PC-9 (cell line): ENCODE measurements around the gene ST8SIA3. TPM values are rescaled to one million over a fixed set of nuclear protein-coding genes. Genes with fewer than 3 reads are reported as not detected.

Experiments used
- BruUV-seq: library from RNA; stranded (reverse); fragments of 400-500 nt; replicated peaks from 2 replicates; lab custom pipeline; 2021; lab: Mats Ljungman, UMichigan
- CTCF ChIA-PET: fragments of 300-600 bp; sonication (Branson Sonifier 250); formaldehyde crosslinking; loops from one replicate; lab custom pipeline; 2022; ENCODE audit warnings: antibody characterized with exemption; lab: Charles Lee
- POLR2A ChIA-PET: fragments of 300-600 bp; sonication (Branson Sonifier 250); formaldehyde crosslinking; loops from one replicate; lab custom pipeline; 2022; ENCODE audit warnings: antibody characterized with exemption; ENCODE audit not compliant: unreplicated experiment; lab: Charles Lee
- DNase-seq, 2 experiments: peaks; one replicate each; pipeline versions ENCODE4 v3.0.0 to v3.0.0-alpha.2; 2015 to 2022; ENCODE audit warnings: mixed read lengths in 1 of 2
- H2AFZ ChIP-seq: fragments of 200-600 bp; sonication (generic); 2 replicates; pipeline ENCODE4 v1.8.1; 2017; ENCODE audit warnings: antibody characterized with exemption
- H3F3A ChIP-seq: fragments of 200-600 bp; sonication (generic); 2 replicates; pipeline ENCODE4 v1.8.1; 2017; ENCODE audit warnings: antibody characterized with exemption, mild to moderate bottlenecking, low read depth; ENCODE audit not compliant: insufficient read depth
- H3K27ac ChIP-seq: fragments of 200-600 bp; sonication (generic); 2 replicates; pipeline ENCODE4 v1.6.1; 2016; ENCODE audit warnings: mixed run types
- H3K27me3 ChIP-seq: fragments of 200-600 bp; sonication (generic); 2 replicates; pipeline ENCODE4 v1.6.1; 2016; ENCODE audit warnings: low read depth, mixed run types; ENCODE audit not compliant: insufficient read depth
- H3K36me3 ChIP-seq: fragments of 200-600 bp; sonication (generic); 2 replicates; pipeline ENCODE4 v1.6.1; 2016; ENCODE audit warnings: low read depth, mixed run types
- H3K4me1 ChIP-seq: fragments of 200-600 bp; sonication (generic); replicated peaks from 2 replicates; pipeline ENCODE4 v1.6.1; 2016; ENCODE audit warnings: mixed run types; ENCODE audit not compliant: insufficient read depth
- H3K4me2 ChIP-seq: fragments of 200-600 bp; sonication (generic); 2 replicates; pipeline ENCODE4 v1.6.1; 2017; ENCODE audit warnings: mixed run types
- H3K4me3 ChIP-seq: fragments of 200-600 bp; sonication (generic); 2 replicates; pipeline ENCODE4 v1.6.1; 2016; ENCODE audit warnings: mixed run types
- H3K79me2 ChIP-seq: fragments of 200-600 bp; sonication (generic); 2 replicates; pipeline ENCODE4 v1.6.1; 2017; ENCODE audit warnings: low read depth, mixed run types
- H3K9me2 ChIP-seq: fragments of 200-600 bp; sonication (generic); 2 replicates; pipeline ENCODE4 v1.8.1; 2017; ENCODE audit warnings: mild to moderate bottlenecking; ENCODE audit not compliant: insufficient read depth
- H3K9me3 ChIP-seq: fragments of 200-600 bp; sonication (generic); 2 replicates; pipeline ENCODE4 v1.8.1; 2016; ENCODE audit warnings: low read depth; ENCODE audit not compliant: insufficient read depth
- H4K20me1 ChIP-seq: fragments of 200-600 bp; sonication (generic); 2 replicates; pipeline ENCODE4 v1.8.1; 2017; ENCODE audit not compliant: insufficient read depth
- CTCF ChIP-seq: fragments of 200-600 bp; sonication (generic); conservative IDR thresholded peaks from 2 replicates; pipeline ENCODE4 v1.6.1; 2017; ENCODE audit warnings: mixed run types, antibody characterized with exemption, mild to moderate bottlenecking, moderate library complexity
- EZH2 ChIP-seq: fragments of 200-600 bp; sonication (generic); IDR thresholded peaks from 2 replicates; pipeline ENCODE4 v1.8.0; 2017; ENCODE audit warnings: antibody characterized with exemption, low read depth
- intact Hi-C: fragments of 100-400 bp; cut with micrococcal nuclease; formaldehyde crosslinking; loops from one replicate; pipeline ENCODE4 v1.10.0; 2022; ENCODE audit not compliant: unreplicated experiment
- total RNA-seq: library from RNA; stranded (reverse); gene quantifications from 2 replicates; pipeline ENCODE4 v1.2.3, GENCODE V29; 2021

ST8SIA3 gene
- total RNA-seq, 1 experiment from 2014 or later = not detected

DNA sequence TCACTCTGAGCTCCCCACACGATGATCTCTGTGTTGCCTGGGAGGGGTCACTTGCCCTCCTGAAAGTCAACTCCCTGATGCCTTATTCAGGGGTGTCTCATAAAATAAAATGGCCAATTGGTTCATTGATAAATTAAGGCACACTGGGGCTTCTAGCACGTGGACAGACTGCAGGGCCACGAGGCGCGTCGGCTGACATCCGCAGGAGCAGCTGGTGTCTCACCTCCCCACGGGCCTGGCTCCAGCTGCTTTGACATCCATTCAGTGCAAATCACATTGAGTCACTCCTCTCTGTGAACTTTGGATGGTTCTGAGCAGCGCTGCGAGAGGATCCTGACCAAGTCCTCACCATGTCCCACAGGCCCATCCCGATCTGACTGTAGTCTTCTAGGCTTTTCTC lies 4.6 kb upstream of the ST8SIA3 start:
- ChIA-PET POLR2A (no interaction called here), CTCF (no interaction called here)
- H3K9me2 ChIP-seq = no peaks in the 10 kb centered on the region
- no peaks in the 10 kb centered on the region for H3K9me3 ChIP-seq
- H3K4me2 ChIP-seq = no peak overlapping the region
- 0 out of 2 replicates have a peak, but pooled peaks cover 8% of the 10 kb centered on the region for H3K27me3 ChIP-seq
- no peak overlapping the region for H3K27ac ChIP-seq
- TF ChIP-seq EZH2 (no peak), CTCF (no peak)
- no peak overlapping the region for H2AFZ ChIP-seq
- H3K4me1 ChIP-seq = no peaks in the 10 kb centered on the region
- no peak for DNase-seq
- no peaks in the 10 kb centered on the region for H3F3A ChIP-seq
- H3K79me2 ChIP-seq = no peaks in the 10 kb centered on the region
- BruUV-seq = no TSS peak
- no peaks in the 10 kb centered on the region for H3K36me3 ChIP-seq
- no peak overlapping the region for H3K4me3 ChIP-seq
- no peaks in the 10 kb centered on the region for H4K20me1 ChIP-seq
- intact Hi-C loops = no loop called here

GRCh38 chr18:57352761-57353136 lies 392 bp downstream of the ST8SIA3 start:
- no peak for DNase-seq
- intact Hi-C loops = no loop called here
- CTCF ChIA-PET = no interaction called here
- Histone ChIP-seq H3K4me3 (no peak overlapping the region), H3K36me3 (no peaks in the 10 kb centered on the region), H3K79me2 (no peaks in the 10 kb centered on the region), H3K4me1 (no peaks in the 10 kb centered on the region), H3K27ac (no peak overlapping the region), H3K27me3 (no peaks in the 10 kb centered on the region), H3K4me2 (no peak overlapping the region), H3F3A (no peaks in the 10 kb centered on the region), H4K20me1 (no peaks in the 10 kb centered on the region), H3K9me2 (no peaks in the 10 kb centered on the region), H3K9me3 (no peaks in the 10 kb centered on the region), H2AFZ (no peak overlapping the region)
- BruUV-seq = no TSS peak
- POLR2A ChIA-PET = no interaction called here
- no peak for TF ChIP-seq CTCF
- no peak for TF ChIP-seq EZH2

- Histone ChIP-seq H3K9me3 (no peaks in the 10 kb centered on the region), H3K36me3 (no peaks in the 10 kb centered on the region), H3K4me1 (no peaks in the 10 kb centered on the region), H3K9me2 (no peaks in the 10 kb centered on the region), H2AFZ (no peak overlapping the region), H3K27me3 (no peaks in the 10 kb centered on the region), H3K27ac (no peak overlapping the region), H3F3A (no peaks in the 10 kb centered on the region), H3K4me2 (no peak overlapping the region), H3K4me3 (no peak overlapping the region), H3K79me2 (no peaks in the 10 kb centered on the region), H4K20me1 (no peaks in the 10 kb centered on the region)
- TF ChIP-seq CTCF = no peak
- TF ChIP-seq EZH2 = no peak
- POLR2A ChIA-PET = no interaction called here
- CTCF ChIA-PET = no interaction called here
- intact Hi-C loops = no loop called here
- no TSS peak for BruUV-seq
- DNase-seq = no peak
These were observed 981 bp downstream of the ST8SIA3 start for GRCh38 chr18:57353137-57353939.
